Measurements from ENCODE around the gene SCAP. TPM values are rescaled to one million over a fixed set of nuclear protein-coding genes. Genes with fewer than 3 reads are reported as not detected.

The SCAP gene
- total RNA-seq, 1 experiment from 2014 or later: 115 TPM

GRCh38 chr3:47404955-47405790 is 70.6 kb downstream of the SCAP start:
- DNase-seq (ENCODE audit: low spot score) (no peak), ATAC-seq (no peak)
- no peaks in the 10 kb centered on the region for H3K27me3 Mint-ChIP-seq (ENCODE audit: low read depth)
- POLR2A ChIA-PET: no interaction called here
- H3K9me3 Mint-ChIP-seq: no peaks in the 10 kb centered on the region
- TF ChIP-seq SMAD4 (CRISPR knock-in tag; IDR thresholded peaks at IDR 0.05): no peak
- TF ChIP-seq E2F4 (CRISPR knock-in tag; IDR thresholded peaks at IDR 0.05; ENCODE audit: borderline replicate concordance, low read depth): no peak
- TF ChIP-seq ZBTB43 (CRISPR knock-in tag; IDR thresholded peaks at IDR 0.05): no peak
- no peak for TF ChIP-seq ZMAT4 (CRISPR knock-in tag; IDR thresholded peaks at IDR 0.05)
- TF ChIP-seq KAT7 (CRISPR knock-in tag; IDR thresholded peaks at IDR 0.05; ENCODE audit: borderline replicate concordance): no peak
- no peak for TF ChIP-seq USF1 (CRISPR knock-in tag; IDR thresholded peaks at IDR 0.05)
- no peak for TF ChIP-seq PRDM15 (CRISPR knock-in tag; IDR thresholded peaks at IDR 0.05)
- TF ChIP-seq GTF2I (CRISPR knock-in tag; conservative IDR thresholded peaks at IDR 0.05): no peak
- no peak for TF ChIP-seq ATF6 (CRISPR knock-in tag; IDR thresholded peaks at IDR 0.05)
- no peak for TF ChIP-seq ZNF317 (CRISPR knock-in tag; IDR thresholded peaks at IDR 0.05; ENCODE audit: borderline replicate concordance, low read depth)
- TF ChIP-seq JAZF1 (CRISPR knock-in tag; IDR thresholded peaks at IDR 0.05): no peak
- no peak for TF ChIP-seq ZNF425 (CRISPR knock-in tag; conservative IDR thresholded peaks at IDR 0.05)
- no peak for TF ChIP-seq MAX (CRISPR knock-in tag; IDR thresholded peaks at IDR 0.05)
- peaks cover 12% of the 10 kb centered on the region for H3K36me3 Mint-ChIP-seq
- no peak overlapping the region for H3K27ac Mint-ChIP-seq
- H3K4me1 Mint-ChIP-seq: no peaks in the 10 kb centered on the region
- no peak overlapping the region for H3K4me3 Mint-ChIP-seq
- CTCF ChIA-PET: interaction anchor here (1.0 to 1.8 kb wide), 3 partner anchors 9 to 34 kb away, joined by 3 to 11 read pairs (median 5); no protein-coding TSS in a partner anchor
